Stimulated activated CD4-positive, alpha-beta T cell treated with anti-CD3 and anti-CD28 coated beads, Interleukin-4, amount 100 ng/mL, for 4 hours (primary cell): ENCODE results near the gene SLC9A7.
A peak's percentile ranks its signal among the peaks of the same experiment; 100 is the strongest.

Experiments used
- DNase-seq, 2 experiments: peaks; one replicate each; pipeline ENCODE4 v3.0.0-alpha.2; 2020

Gene SLC9A7

DNA sequence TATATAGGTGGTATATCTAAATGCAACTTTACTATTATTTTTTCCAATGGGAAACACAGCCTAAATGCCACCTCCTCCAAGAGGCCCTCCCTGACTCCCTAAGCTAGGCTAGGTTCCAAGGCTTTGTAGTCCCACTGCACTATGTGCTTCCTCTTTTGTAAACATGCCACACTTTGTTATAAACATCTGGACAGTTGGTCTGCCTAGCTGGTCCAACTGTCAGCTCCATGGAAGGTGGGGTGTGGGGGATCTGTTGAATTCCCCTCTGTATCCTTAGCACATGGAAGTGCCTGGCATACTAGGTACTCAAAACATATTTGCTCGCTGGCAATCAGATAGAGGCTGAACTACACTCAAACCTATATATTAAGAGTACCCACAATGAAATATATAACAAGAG, 63.4 kb downstream of the SLC9A7 start:
- DNase-seq: no peak

DNA sequence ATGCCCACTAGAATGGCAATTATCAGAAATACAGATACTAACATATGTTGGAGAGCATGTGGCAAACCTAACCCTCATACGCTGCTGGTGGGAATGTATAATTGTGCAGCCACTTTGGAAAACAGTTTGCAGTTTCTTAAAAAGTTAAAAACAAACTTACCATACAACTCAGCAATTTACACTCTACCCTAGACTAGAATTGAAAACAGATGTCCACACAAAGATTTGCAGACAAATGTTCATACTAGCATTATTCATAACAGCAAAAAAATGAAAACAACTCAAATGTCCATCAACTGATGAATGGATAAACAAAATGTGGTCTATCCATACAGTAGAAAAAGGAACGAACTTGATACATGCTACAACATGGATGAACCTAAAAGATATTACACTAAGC, 64.4 kb downstream of the SLC9A7 start:
- DNase-seq: no peak

DNA sequence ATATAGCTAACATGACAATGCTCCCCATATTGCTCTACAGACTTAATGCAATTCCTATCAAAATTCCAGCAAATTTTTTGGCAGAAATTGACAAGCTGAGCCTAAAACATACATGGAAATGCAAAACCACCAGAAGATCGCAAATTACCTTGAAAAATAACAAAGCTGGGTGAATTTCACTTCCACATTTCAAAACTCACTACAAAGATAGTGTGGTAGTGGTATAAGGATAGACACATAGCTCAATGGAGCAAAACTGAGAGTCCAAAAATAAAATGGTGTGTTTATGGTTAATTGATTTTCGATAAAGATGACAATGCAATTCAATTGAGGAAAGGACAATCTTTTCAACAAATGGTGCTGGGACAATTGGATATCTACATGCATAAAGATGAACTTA, 65.8 kb downstream of the SLC9A7 start:
- DNase-seq: no peak

DNA sequence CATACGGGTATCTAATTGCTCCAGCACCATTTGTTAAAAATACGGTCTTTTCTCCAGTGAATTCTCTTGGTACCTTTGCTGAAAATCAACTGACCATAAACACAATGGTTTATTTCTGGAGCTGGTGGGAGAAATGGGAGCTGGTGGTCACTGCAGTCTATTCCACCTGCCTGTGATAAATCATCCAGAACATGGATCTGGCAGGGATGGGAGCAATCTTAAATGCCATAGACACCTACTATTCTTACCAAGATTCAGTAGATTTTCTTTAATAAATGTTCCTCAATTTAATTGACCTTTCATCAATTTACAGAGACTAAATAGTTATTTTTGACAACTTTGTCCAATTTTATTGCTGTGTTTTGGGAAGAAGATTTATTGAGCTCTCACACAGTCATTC, 68.1 kb downstream of the SLC9A7 start:
- DNase-seq: no peak

DNA sequence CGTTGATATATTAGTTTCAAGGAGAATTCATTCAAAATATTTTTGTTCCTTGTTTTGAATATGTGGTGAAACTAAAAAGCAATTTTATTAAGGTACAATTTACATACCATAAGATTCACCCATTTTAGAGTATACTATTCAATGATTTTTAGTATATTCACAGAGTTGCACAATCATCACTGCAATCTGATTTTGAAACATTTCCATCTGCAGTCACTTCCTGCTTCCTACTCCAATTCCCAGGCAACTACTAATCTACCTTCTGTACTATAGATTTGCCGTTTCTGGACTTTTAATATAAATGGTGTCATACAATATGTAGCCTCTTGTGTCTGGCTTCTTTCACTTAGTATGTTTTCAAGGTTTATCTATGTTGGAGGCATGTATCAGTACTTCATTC, 71.3 kb downstream of the SLC9A7 start:
- no peak for DNase-seq

DNA sequence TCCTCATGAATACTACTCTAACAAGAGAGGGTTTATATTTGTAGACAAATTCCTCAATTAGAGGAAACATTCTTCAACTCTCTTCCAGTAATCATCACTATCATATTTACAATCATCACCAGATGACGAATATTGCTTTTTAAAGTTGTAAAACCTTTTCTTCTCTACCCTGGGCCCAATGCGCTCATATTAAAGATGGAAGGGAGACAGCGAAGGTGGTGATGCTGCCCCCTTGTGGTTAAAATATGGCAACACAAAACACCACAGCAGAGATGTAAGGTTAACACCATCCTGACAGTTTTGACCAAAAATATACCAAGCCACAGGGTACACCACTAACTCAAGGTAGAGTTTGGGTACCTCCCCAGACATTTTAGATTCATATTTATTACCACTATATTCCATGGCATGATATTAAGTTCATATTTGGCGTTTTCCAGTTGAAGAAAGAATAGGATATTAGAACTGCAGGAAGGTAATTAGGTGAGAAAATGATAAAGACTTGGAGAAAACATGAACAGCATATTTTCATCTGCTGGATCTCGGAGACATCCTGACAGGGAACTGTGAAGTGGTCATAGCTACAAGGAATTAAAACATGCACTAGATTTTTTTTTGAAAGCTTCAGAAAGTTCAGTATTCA, 72.8 kb downstream of the SLC9A7 start:
- peak; percentile 4 to 19 for DNase-seq

DNA sequence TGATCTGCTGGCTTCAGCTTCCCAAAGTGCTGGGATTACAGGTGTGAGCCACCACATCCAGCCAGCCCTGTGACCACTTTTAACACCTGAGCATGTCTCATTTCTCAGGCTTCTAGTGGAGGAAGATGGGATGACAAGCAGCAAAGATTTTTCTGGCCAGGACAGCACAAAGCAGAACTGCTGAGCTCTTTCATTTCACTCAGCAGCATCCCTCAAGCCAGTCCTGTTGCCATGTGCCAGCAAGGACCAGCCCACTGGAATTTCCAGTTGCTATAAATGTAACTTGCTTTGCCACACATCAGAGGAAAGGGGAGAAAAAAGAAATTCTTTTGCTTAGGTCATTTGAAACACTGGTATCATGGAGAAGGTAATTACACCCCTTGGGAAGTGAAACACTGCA, 75.9 kb downstream of the SLC9A7 start:
- DNase-seq: no peak

DNA sequence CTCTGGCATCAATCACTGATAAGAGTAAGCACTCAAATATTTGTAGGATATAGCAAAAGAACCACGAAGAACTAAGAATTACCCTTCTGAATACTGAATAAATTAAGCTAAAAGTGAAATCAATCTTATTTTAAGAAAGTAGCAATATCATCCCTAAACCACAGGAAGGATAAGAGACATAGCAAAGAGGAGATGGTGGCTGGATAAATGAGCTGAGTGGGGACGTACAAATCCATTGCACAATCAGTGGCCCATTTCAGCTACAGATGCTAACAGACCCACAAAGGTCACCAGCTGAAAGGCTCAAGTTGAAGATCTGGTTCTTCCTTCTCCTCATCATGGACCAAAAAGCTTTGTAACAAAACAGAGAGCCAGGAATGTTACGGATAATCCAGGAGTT, 77.1 kb downstream of the SLC9A7 start:
- DNase-seq: no peak

DNA sequence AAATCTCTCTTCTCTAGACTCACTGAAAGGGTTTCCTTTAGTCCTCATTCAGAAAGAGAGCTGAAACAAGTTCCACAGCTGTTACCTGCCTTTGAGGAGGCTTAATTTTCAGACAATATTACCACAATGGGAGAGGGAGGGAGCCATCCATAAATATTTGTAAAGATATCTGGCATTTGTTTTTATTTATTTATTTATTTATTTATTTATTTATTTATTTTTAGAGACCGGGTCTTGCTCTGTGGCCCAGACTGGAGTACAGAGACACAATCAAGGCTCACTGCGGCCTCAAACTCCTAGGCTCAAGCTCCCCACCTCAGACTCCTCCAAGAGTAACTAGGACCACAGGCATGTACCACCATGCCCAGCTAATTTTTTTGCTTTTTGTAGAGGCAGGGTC, 80.7 kb downstream of the SLC9A7 start:
- DNase-seq: no peak

DNA sequence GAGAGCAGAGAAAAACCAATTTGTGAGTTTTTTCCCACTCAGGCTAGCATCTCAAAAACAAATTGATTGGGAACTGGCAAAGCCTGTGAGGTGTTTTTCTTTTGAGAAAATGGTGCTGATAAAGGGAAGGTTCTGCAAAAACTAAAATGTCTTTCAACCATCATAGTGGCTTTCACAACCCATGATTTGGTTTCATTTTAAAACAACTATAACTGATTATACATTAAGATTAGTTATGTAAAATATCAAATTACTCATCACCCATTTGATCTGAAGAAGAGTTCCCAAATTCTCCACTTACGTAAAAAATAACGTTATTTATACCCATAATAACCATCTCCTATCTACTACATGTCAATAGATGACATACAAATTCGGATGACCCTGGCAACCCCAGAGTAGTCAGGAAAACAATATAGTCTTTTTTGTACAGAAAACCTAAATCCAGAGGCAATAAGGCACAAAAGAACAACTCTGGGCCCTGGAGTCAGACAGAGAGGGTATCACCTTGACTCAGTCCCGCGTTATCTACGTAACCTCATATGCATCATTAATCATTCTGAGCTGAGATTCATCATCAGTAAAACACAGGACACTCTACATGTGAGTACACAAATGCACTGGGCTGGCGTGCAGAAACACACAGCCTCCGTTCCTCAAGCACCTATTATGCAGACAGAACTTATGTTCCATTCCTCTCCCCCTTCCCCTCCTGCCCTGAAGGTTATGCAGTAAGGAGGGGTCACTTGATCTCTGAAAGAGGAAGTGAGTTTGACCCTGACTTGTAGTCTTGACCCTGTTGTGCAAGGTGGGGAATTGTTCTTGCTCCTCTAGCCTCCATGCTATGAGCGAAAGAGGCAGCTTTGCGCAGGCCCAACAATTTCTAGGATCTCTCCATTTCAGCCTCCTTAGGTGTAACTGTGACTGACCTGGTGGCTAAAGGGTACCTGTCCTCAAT, 82.2 kb downstream of the SLC9A7 start:
- no peak for DNase-seq

DNA sequence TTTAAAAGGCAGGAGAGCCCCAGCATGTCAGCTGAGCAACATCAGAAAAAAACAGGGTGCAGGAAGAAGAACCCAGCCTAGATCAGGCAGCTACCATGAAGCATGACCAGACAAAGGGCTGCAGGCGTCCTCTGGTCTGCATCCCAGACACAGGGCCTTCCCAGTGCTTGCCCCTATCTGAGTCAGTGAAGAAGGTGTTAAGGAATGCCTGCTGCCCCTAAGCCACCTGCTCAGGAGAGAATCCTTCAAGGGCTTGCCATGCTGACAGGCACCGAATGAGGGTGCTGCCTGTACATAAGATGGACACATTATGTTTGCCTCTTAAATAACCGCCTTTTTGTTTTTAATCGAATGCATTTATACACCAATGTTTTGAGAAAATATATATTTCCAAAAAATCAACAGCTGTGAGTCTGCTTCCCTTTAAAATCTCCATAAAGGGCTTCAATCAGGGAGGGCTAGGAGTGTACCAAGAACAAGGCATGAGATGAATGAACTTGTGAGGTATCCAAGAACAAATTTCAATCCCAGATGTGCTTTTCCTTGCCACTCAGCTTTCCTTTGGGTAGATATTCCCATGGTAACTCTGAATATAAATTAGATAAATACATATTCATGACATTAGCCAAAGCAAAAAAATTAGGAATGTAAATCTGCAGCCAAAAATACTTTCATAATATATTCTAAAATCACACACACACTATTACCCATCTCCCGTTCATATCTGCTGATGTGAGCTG, 85.1 kb downstream of the SLC9A7 start:
- no peak for DNase-seq

DNA sequence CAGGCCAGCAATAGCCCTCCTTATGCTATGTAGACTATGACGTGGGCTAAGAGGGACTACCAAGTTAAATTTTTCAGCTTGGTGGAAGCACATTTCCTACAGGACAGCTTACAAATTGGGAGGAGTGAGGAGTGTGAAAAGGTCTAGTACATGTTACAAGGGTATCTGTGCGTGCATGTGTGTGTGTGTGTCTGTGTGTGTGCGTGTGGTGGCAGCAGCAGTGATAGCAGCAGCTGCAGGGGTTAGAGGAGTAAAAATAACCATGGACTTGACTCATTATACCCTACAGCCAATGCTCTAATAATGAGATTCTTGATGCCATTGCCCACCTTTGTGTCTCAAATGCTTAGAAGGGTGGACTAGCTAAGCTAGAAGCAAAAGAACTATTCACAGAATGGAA, 88.6 kb downstream of the SLC9A7 start:
- no peak for DNase-seq

DNA sequence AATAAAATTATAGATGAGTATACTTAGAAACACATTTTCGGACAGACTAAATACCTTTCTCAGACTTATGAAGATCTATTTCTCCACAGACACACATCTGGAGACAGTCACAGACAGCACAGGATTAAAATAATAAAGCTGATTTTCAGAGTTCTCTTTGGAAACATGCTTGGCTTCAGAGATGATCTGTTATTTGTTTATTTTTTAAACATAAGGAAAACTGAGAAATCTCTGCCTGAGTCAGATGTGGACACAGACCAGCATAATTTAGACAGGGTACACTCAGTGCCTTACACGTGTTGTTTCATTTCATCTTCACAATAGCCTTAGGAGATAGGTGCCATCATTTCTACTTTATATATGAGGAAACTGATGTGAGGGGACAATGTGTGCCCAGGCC, 92.1 kb downstream of the SLC9A7 start:
- DNase-seq: no peak

DNA sequence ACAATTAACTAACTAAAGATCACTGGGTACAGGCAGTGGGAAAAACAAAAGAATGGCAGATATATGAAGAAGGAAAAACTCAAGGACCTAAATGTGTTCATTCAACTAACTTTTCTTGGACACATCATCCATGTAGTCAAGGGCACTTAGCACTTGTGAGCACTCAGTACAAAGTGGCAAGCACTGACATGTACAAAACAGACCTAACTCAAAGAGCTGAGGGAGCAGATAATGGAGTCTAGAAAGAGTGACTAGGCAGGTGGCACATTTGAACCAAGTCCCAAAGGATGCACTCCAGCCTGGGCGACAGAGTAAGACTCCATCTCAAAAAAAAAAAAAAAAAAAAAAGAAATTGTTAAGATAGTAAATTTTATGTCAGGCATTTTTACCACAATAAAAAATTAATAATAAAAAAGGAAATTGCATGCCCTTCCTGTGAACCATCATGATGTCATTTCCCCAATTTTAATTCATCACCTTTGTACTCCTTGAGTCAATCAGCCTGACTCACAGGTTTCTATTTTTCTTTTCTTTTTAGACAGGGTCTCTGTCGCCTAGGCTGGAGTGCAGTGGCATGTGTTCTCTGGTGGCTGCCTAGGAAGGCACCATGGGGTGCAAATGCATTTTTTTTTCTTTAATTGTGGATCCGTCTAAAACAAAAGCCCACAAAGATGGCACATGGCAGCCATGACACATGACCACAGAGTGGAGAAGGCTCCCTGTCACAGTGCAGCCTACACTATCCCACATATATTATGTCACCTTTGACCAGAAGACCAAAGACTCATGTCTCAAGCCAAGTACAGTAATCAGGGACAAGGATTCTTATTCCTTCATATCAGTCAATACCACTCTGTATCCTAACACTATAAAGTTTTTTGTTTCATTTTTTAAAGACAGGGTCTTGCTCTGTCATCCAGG, 93.4 kb downstream of the SLC9A7 start:
- no peak for DNase-seq

DNA sequence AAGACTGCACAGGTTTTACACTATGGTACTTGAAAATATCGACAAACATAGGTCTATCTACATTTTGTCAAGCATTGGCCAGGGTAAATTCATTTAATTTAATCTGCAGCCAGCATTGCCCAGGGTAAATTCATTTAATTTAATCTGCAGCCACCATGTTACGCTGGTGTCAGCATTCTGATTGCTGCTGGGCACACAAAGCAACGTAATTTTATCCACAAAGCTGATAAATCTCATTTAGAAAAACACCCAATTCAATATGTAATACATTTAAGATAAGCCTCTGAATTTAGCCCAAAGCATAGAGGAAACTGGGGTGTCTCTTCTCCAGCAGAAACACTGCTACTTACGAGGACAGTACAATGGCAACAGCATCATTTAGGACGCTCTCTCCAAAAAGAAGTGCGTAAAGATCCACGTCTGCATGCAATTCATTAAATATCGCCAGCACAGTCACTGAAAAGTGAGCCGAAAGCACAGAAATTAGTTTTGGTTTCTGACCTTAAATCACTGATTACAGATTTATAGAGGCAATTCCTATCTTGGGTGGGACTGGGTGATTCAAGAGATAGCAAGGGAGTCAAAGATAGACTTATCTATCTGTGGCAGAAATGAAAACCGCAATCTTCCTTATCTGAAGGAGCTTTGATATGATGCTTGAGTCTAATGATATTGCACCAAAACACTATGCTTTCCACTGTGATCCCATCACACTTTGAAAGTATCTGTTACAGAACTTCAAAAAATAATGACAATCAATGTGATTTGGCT, 96.5 kb downstream of the SLC9A7 start:
- DNase-seq: no peak

DNA sequence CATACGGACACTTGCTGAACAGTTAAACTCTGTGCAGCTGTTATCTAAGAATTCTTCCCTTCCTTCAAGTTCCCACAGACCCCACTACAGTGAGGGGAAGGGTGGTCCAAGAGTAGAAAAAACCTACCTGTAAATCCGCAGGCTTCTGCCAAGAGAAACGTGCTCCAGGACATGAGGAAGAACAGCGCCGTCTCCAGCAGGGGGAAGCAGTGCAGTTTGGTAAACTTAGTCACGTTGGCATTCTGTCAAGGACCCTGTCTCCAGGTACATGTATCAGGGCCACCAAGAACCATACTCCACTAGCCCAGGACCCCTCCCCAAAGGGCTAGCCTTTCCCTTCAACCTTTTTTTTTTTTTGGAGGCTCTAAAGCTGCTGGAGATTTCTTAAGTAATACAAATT, 105.4 kb downstream of the SLC9A7 start:
- no peak for DNase-seq

DNA sequence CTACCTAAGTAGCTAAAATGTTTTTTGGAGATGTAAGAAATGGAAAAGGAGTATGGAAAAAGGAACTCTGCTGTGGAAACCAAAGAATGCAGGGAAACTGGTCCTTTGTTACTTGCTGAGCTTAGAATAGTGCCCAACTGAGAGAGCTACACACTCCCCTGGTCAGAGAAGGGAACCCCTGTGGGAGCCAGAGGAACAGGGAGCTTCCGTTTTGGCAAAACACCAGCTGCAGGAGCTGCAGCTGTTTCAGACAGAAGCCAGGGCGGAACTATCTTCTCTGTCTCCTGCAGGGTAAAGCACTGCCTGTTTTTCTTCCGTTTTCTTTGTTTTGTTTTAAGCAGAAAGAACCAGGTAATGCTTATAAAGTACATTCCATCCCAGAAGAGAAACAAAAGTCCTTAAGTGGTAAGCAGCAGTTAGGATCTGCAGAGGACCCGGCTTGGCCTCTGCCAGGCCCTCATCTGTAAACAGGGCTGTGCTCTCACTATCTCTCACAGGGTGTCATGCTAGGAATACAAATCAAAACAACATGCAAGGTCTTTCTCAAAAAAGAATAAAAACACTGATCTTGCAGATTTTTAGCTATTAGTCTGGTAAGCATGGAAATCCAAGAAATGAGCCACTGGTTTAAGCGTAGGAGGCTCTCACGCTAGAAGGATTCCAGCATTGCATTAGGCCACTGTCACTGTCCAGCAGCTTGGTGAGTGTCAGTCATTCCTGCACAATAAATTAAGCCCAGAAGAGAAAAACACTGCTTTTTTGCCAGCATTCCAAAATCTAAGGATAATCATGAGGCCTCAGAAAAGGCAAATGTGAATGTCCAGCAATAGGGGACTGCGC, 109.3 kb downstream of the SLC9A7 start:
- no peak for DNase-seq

DNA sequence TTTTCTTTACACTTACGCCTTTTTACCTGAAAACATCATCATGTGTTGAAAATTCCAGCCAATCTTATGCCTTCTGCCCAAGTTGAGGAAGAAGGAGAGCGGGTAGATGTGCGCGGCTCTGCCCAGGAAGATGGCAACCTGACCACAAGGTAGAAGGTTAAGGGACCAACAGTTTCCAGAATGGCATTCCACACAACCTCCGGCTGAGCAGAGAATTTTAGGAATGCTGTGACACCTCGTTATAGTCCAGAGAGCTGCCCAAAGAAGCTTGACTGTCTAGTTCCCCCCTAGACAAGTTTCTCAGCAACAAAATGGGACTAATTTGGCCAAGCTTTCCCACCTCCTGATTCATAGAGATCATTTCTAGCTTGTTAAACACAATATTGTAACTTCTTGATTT, 110.3 kb downstream of the SLC9A7 start:
- DNase-seq: no peak

DNA sequence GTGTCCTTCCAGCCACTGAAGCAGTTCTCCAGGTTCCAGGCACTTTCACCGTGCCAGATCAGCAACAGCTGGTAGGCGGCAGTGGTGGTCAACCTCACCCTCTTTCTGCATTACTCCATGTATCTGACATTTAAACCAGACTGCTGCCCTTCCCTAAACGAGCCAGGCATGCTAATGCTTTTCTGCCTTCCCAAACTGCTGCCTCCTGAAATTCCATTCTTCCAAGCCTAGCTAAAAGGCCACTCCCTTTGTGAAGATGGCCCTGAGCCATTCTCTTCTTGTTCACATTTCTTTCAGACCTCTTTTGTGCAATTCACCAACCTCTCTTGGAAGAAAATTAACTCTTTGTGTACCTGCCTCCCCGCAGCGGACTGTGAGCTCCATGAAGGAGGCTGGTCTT, 111.7 kb downstream of the SLC9A7 start:
- no peak for DNase-seq

DNA sequence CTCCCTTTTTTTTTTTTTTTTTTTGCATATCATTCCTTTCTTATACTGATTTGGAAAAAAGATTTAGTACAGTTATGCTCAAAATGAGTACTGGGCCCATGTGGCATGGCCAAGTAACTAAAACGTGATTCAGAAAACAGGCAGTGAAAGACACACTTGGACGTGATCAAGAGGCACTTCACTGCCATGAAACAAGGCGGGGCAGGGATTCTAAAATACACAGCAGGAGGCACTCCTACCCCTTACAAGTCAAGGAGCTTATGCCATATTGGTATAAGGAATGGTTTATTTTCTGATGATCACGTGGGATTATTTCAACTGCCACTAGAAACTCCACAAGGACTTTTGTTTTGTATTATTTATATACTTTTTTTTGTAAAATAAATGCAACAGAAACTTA, 113.3 kb downstream of the SLC9A7 start:
- no peak for DNase-seq

DNA sequence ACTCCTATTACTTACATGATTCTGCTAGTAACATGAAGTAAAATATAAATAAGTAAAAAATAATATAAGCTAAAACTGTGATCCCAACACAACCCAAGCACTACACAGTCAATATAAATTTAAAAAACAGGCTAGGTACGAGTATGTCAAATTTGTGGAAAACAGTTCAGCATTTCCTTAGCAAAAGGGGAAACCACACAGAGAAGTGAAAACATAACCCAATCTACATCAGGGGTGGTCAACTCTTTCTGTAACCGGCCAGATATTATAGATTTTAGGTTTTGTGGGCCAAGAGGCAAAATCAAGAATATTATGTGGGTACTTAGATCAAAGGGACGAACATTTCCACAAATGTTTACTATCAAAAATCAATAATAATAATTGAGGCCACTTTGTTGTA, 115.3 kb downstream of the SLC9A7 start:
- no peak for DNase-seq
